Measurements from ENCODE around the gene AP2A1.

The AP2A1 gene

GRCh38 chr19:49854378-49855263 lies 87.8 kb downstream of the AP2A1 start:
- Histone ChIP-seq H3K27me3 (peaks cover 20% of the 10 kb centered on the region), H3K4me3 (ENCODE audit: low read depth in 1 of 2, low read length in 1 of 2) (no peak overlapping the region), H3K4me1 (ENCODE audit: control insufficient read depth in 1 of 2, insufficient read depth in 1 of 2, low read depth in 1 of 2, low read length in 1 of 2) (peaks cover 18 to 20% of the 10 kb centered on the region in 2 experiments), H3K27ac (no peak overlapping the region), H3K36me3 (peaks cover 45% of the 10 kb centered on the region), H3K9me3 (no peaks in the 10 kb centered on the region)
- no peak for TF ChIP-seq CTCF (IDR thresholded peaks at IDR 0.05)

GRCh38 chr19:49855277-49855675 lies 88.5 kb downstream of the AP2A1 start:
- no peak overlapping the region for H3K27ac ChIP-seq
- H3K4me1 ChIP-seq (ENCODE audit: control insufficient read depth in 1 of 2, insufficient read depth in 1 of 2, low read depth in 1 of 2, low read length in 1 of 2): peaks cover 11 to 13% of the 10 kb centered on the region in 2 experiments
- H3K9me3 ChIP-seq: no peaks in the 10 kb centered on the region
- no peak overlapping the region for H3K4me3 ChIP-seq (ENCODE audit: low read depth in 1 of 2, low read length in 1 of 2)
- peaks cover 52% of the 10 kb centered on the region for H3K36me3 ChIP-seq
- H3K27me3 ChIP-seq: peaks cover 20% of the 10 kb centered on the region
- TF ChIP-seq CTCF (IDR thresholded peaks at IDR 0.05): no peak

GRCh38 chr19:49855676-49856573 lies 89.1 kb downstream of the AP2A1 start:
- no peaks in the 10 kb centered on the region for H3K9me3 ChIP-seq
- TF ChIP-seq CTCF (IDR thresholded peaks at IDR 0.05): no peak
- H3K36me3 ChIP-seq: peaks cover 58% of the 10 kb centered on the region
- H3K27ac ChIP-seq: peak overlapping the region; percentile 18
- peaks cover 10 to 11% of the 10 kb centered on the region in 2 experiments for H3K4me1 ChIP-seq (ENCODE audit: control insufficient read depth in 1 of 2, insufficient read depth in 1 of 2, low read depth in 1 of 2, low read length in 1 of 2)
- peaks cover 20% of the 10 kb centered on the region for H3K27me3 ChIP-seq
- no peak overlapping the region for H3K4me3 ChIP-seq (ENCODE audit: low read depth in 1 of 2, low read length in 1 of 2)

- Histone ChIP-seq H3K4me1 (ENCODE audit: control insufficient read depth in 1 of 2, insufficient read depth in 1 of 2, low read depth in 1 of 2, low read length in 1 of 2) (peaks cover 9 to 10% of the 10 kb centered on the region in 2 experiments), H3K36me3 (peaks cover 65% of the 10 kb centered on the region), H3K27ac (no peak overlapping the region), H3K9me3 (no peaks in the 10 kb centered on the region), H3K27me3 (peaks cover 17% of the 10 kb centered on the region), H3K4me3 (ENCODE audit: low read depth in 1 of 2, low read length in 1 of 2) (no peak overlapping the region)
- no peak for TF ChIP-seq CTCF (IDR thresholded peaks at IDR 0.05)
Measured at GRCh38 chr19:49856574-49857021, 89.8 kb downstream of the AP2A1 start.
